Panc1 (cell line): ENCODE measurements around the gene TULP3. TPM values are rescaled to one million over a fixed set of nuclear protein-coding genes. Genes with fewer than 3 reads are reported as not detected.

Source experiments
- ATAC-seq: fragments of 200-7000 bp; cut with Tn5 transposase; 2 replicates; pipeline ENCODE4 v1.9.1; 2020; ENCODE audit warnings: mild to moderate bottlenecking, moderate library complexity
- BruUV-seq: library from RNA; stranded (reverse); fragments of 400-500 nt; replicated peaks from 2 replicates; lab custom pipeline; 2021; lab: Mats Ljungman, UMichigan
- CTCF ChIA-PET: fragments of 300-600 bp; sonication (Branson Sonifier 250); formaldehyde crosslinking; loops from one replicate; lab custom pipeline; 2022; ENCODE audit warnings: antibody characterized with exemption; lab: Charles Lee
- POLR2A ChIA-PET: fragments of 300-600 bp; sonication (Branson Sonifier 250); formaldehyde crosslinking; loops from one replicate; lab custom pipeline; 2022; ENCODE audit warnings: antibody characterized with exemption; lab: Charles Lee
- DNase-seq: peaks from one replicate; pipeline ENCODE4 v3.0.0-alpha.2; 2010; ENCODE audit warnings: low read depth, low spot score
- H3K27ac ChIP-seq: 2 replicates; pipeline ENCODE4 v1.5.1; 2011; ENCODE audit warnings: mild to moderate bottlenecking, low read length, inconsistent platforms
- H3K27me3 ChIP-seq: fragments of 200-500 bp; sonication (Bioruptor generic); 2 replicates; pipeline ENCODE4 v1.6.0; 2014; ENCODE audit warnings: low read length, inconsistent platforms; ENCODE audit not compliant: control insufficient read depth, insufficient read depth
- H3K36me3 ChIP-seq: fragments of 200-500 bp; sonication (Bioruptor generic); 2 replicates; pipeline ENCODE4 v1.5.1; 2014; ENCODE audit warnings: inconsistent platforms, mild to moderate bottlenecking, low read length, moderate library complexity; ENCODE audit not compliant: control insufficient read depth, insufficient read depth
- H3K4me1 ChIP-seq: 2 replicates; pipeline ENCODE4 v1.5.1; 2011; ENCODE audit warnings: inconsistent platforms, mild to moderate bottlenecking, low read length, moderate library complexity; ENCODE audit not compliant: control insufficient read depth, insufficient read depth
- H3K4me3 ChIP-seq, 2 experiments: 2 replicates each; pipeline ENCODE4 v1.5.1; 2011 to 2012; ENCODE audit warnings: low read depth in 2 of 2, low read length in 2 of 2, mild to moderate bottlenecking in 2 of 2, inconsistent platforms in 1 of 2, moderate library complexity in 1 of 2
- H3K9me3 ChIP-seq: fragments of 200-500 bp; sonication (Bioruptor generic); 2 replicates; pipeline ENCODE4 v1.5.1; 2014; ENCODE audit warnings: low read depth, mild to moderate bottlenecking, inconsistent platforms, low read length, moderate library complexity; ENCODE audit not compliant: control insufficient read depth, insufficient read depth
- CTCF ChIP-seq: fragments of 450-650 bp; IDR thresholded peaks from 2 replicates; pipeline ENCODE4 v1.5.1; 2017; ENCODE audit warnings: mild to moderate bottlenecking
- POLR2AphosphoS5 ChIP-seq: IDR thresholded peaks from 2 replicates; pipeline ENCODE4 v1.6.1; 2012; ENCODE audit warnings: mild to moderate bottlenecking, low read depth, low read length, moderate library complexity
- SIN3A ChIP-seq: IDR thresholded peaks from 2 replicates; pipeline ENCODE4 v1.6.1; 2012; ENCODE audit warnings: low read depth, mild to moderate bottlenecking, low read length, moderate library complexity, borderline replicate concordance; ENCODE audit not compliant: insufficient read depth
- TCF7L2 ChIP-seq: IDR thresholded peaks from 2 replicates; pipeline ENCODE4 v1.6.1; 2011; ENCODE audit warnings: mild to moderate bottlenecking, low read depth, low read length, inconsistent platforms
- in situ Hi-C: cut with HindIII; loops from 2 replicates; pipeline ENCODE4 v1.10.0; 2016; ENCODE audit warnings: low sequenced_read_pairs, low pct_unique_long_range_greater_than_20kb
- intact Hi-C: fragments of 100-400 bp; cut with micrococcal nuclease; formaldehyde crosslinking; loops from one replicate; pipeline ENCODE4 v1.10.0; 2022; ENCODE audit not compliant: unreplicated experiment
- total RNA-seq: library from RNA; stranded (reverse); gene quantifications from one replicate; pipeline ENCODE4 v1.2.1, GENCODE V29; 2021; ENCODE audit not compliant: unreplicated experiment
- TF ChIP-seq, protein P1 (sequence below), 2 experiments: IDR thresholded peaks; 2 replicates each; pipeline ENCODE4 v1.6.1; 2011 to 2012; ENCODE audit warnings: low read depth in 2 of 2, control low read depth in 1 of 2, low read length in 1 of 2, mild to moderate bottlenecking in 1 of 2, moderate library complexity in 1 of 2; ENCODE audit not compliant: insufficient read depth in 1 of 2

Gene TULP3
- total RNA-seq, 1 experiment from 2014 or later, result 29.3 TPM

GRCh38 chr12:2884810-2885209, 5.9 kb upstream of the TULP3 start:
- intact Hi-C loops (no loop called here), in situ Hi-C loops (no loop called here)
- Histone ChIP-seq H3K9me3 (no peaks in the 10 kb centered on the region), H3K36me3 (no peaks in the 10 kb centered on the region), H3K4me3 (no peak overlapping the region), H3K4me1 (peaks cover 3% of the 10 kb centered on the region; the same call in 1 of the 2 replicates), H3K27ac (0 out of 2 replicates have a peak overlapping the region, but pooled peaks have one; percentile 29), H3K27me3 (no peaks in the 10 kb centered on the region)
- peak; percentile 35; the same call in 1 of the 2 replicates for ATAC-seq
- ChIA-PET POLR2A (no interaction called here), CTCF (interaction anchor here (0.7 to 1.0 kb wide), 3 partner anchors 18 to 143 kb away, joined by 7 to 17 read pairs (median 16); no protein-coding TSS in a partner anchor)
- TF ChIP-seq, protein P1, sequence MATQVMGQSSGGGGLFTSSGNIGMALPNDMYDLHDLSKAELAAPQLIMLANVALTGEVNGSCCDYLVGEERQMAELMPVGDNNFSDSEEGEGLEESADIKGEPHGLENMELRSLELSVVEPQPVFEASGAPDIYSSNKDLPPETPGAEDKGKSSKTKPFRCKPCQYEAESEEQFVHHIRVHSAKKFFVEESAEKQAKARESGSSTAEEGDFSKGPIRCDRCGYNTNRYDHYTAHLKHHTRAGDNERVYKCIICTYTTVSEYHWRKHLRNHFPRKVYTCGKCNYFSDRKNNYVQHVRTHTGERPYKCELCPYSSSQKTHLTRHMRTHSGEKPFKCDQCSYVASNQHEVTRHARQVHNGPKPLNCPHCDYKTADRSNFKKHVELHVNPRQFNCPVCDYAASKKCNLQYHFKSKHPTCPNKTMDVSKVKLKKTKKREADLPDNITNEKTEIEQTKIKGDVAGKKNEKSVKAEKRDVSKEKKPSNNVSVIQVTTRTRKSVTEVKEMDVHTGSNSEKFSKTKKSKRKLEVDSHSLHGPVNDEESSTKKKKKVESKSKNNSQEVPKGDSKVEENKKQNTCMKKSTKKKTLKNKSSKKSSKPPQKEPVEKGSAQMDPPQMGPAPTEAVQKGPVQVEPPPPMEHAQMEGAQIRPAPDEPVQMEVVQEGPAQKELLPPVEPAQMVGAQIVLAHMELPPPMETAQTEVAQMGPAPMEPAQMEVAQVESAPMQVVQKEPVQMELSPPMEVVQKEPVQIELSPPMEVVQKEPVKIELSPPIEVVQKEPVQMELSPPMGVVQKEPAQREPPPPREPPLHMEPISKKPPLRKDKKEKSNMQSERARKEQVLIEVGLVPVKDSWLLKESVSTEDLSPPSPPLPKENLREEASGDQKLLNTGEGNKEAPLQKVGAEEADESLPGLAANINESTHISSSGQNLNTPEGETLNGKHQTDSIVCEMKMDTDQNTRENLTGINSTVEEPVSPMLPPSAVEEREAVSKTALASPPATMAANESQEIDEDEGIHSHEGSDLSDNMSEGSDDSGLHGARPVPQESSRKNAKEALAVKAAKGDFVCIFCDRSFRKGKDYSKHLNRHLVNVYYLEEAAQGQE (IDR thresholded peaks at IDR 0.05; ENCODE audit: insufficient read depth in 1 of 2, low read depth in 2 of 2, low read length in 1 of 2), result no peak
- TF ChIP-seq CTCF (no peak), POLR2AphosphoS5 (no peak), SIN3A (no peak), TCF7L2 (no peak)
- no TSS peak for BruUV-seq
- DNase-seq, result no peak

- intact Hi-C loops, result no loop called here
- POLR2A ChIA-PET, result no interaction called here
Measured at GRCh38 chr12:2886768-2887450, 3.8 kb upstream of the TULP3 start.

More at GRCh38 chr12:2886768-2887450, 3.8 kb upstream of the TULP3 start:
- CTCF ChIA-PET, result interaction anchor here (0.6 to 1.1 kb wide), 3 partner anchors 58 to 154 kb away, joined by 3 read pairs; no protein-coding TSS in a partner anchor
- in situ Hi-C loops, result no loop called here
- no peaks in the 10 kb centered on the region for H3K27me3 ChIP-seq
- H3K4me1 ChIP-seq, result peaks cover 3% of the 10 kb centered on the region
- no peak overlapping the region for H3K4me3 ChIP-seq
- H3K36me3 ChIP-seq, result no peaks in the 10 kb centered on the region
- no peaks in the 10 kb centered on the region for H3K9me3 ChIP-seq
- TF ChIP-seq, protein P1 (IDR thresholded peaks at IDR 0.05; ENCODE audit: insufficient read depth in 1 of 2, low read depth in 2 of 2, low read length in 1 of 2), result no peak
- TF ChIP-seq SIN3A, result no peak
- no peak for TF ChIP-seq CTCF
- no peak for ATAC-seq
- no peak overlapping the region for H3K27ac ChIP-seq
- no TSS peak for BruUV-seq
- no peak for DNase-seq
